Hippocampal formation (tissue), 2 donors: ENCODE measurements around the gene RASGRF1.
"Not testable (repeated sequence)": the region's sequence is repeated elsewhere in the genome, so short reads cannot be mapped to it uniquely, and the experiment has no call there.

ENCODE experiments used
- DNase-seq, 2 donors: peaks; one replicate each; lab custom pipeline; 2025; lab: John Stamatoyannopoulos, UW

RASGRF1 gene

GRCh38 chr15:79006071-79006470 is 84.5 kb downstream of the RASGRF1 start:
- DNase-seq: no peak

- no peak for DNase-seq
Observed at GRCh38 chr15:79004336-79004735, 86.2 kb downstream of the RASGRF1 start.

GRCh38 chr15:79003896-79004295 is 86.7 kb downstream of the RASGRF1 start:
- no peak for DNase-seq

GRCh38 chr15:79003301-79003700 is 87.3 kb downstream of the RASGRF1 start:
- no peak for DNase-seq

GRCh38 chr15:79002581-79002980 is 88.0 kb downstream of the RASGRF1 start:
- DNase-seq: no peak

- DNase-seq: no peak
Observed at GRCh38 chr15:78999636-79000035, 90.9 kb downstream of the RASGRF1 start.

GRCh38 chr15:78998526-78998925 is 92.1 kb downstream of the RASGRF1 start:
- no peak for DNase-seq

GRCh38 chr15:78997981-78998499 is 92.5 kb downstream of the RASGRF1 start:
- no peak for DNase-seq

- no peak for DNase-seq
Observed at GRCh38 chr15:78996894-78997275, 93.7 kb downstream of the RASGRF1 start.

GRCh38 chr15:78995921-78996893 is 94.4 kb downstream of the RASGRF1 start:
- DNase-seq: no peak

- not testable (repeated sequence) for DNase-seq
Observed at GRCh38 chr15:78995161-78995560, 95.4 kb downstream of the RASGRF1 start.

- no peak for DNase-seq
Observed at GRCh38 chr15:78993931-78994530, 96.5 kb downstream of the RASGRF1 start.

GRCh38 chr15:78993257-78993930 is 97.2 kb downstream of the RASGRF1 start:
- DNase-seq: no peak

GRCh38 chr15:78992416-78993256 is 97.9 kb downstream of the RASGRF1 start:
- DNase-seq: no peak

- DNase-seq: no peak
Observed at GRCh38 chr15:78991879-78992278, 98.7 kb downstream of the RASGRF1 start.

- DNase-seq: no peak
Observed at GRCh38 chr15:78991476-78991875, 99.1 kb downstream of the RASGRF1 start.

- no peak for DNase-seq
Observed at GRCh38 chr15:78990278-78990677, 100.3 kb downstream of the RASGRF1 start.

GRCh38 chr15:78989701-78990240 is 100.8 kb downstream of the RASGRF1 start:
- no peak for DNase-seq

GRCh38 chr15:78988361-78988911 is 102.1 kb downstream of the RASGRF1 start:
- DNase-seq: peak; percentile 26 to 48

GRCh38 chr15:78987556-78988360 is 102.8 kb downstream of the RASGRF1 start:
- no peak for DNase-seq
